ENCODE measurements around the gene CTIF.
"Not testable (repeated sequence)": the region's sequence is repeated elsewhere in the genome, so short reads cannot be mapped to it uniquely, and the experiment has no call there.

Gene CTIF

GRCh38 chr18:48811401-48811800 is 272.6 kb downstream of the CTIF start:
- no peak overlapping the region for H2BK12ac ChIP-seq (ENCODE audit: low read length)
- no CpG with 5 or more reads among the region's 3 CpGs for WGBS, 2 donors (ENCODE audit: extremely low coverage in 2 of 2, insufficient read length in 2 of 2, insufficient replicate concordance in 1 of 2)
- H3K14ac ChIP-seq (ENCODE audit: low read length), result no peak overlapping the region
- no peaks in the 10 kb centered on the region for H3K9me3 ChIP-seq (replicated peaks in 1 of 2; ENCODE audit: control insufficient read depth in 2 of 2, insufficient read depth in 1 of 2, low read depth in 1 of 2, low read length in 2 of 2)
- no peaks in the 10 kb centered on the region for H3K27me3 ChIP-seq (ENCODE audit: control insufficient read depth in 3 of 3, insufficient read depth in 3 of 3, low read depth in 1 of 3, low read length in 3 of 3)
- no peak overlapping the region for H3K18ac ChIP-seq (ENCODE audit: low read length)
- no peak overlapping the region for H4K8ac ChIP-seq (ENCODE audit: low read depth, low read length)
- H3K23ac ChIP-seq (ENCODE audit: low read depth, low read length, poor library complexity), result no peak overlapping the region
- H2AK5ac ChIP-seq (ENCODE audit: low read depth, low read length), result no peak overlapping the region
- H2BK5ac ChIP-seq (ENCODE audit: low read length), result no peak overlapping the region
- H3K4me1 ChIP-seq (ENCODE audit: control insufficient read depth in 2 of 2, insufficient read depth in 1 of 2, low read depth in 1 of 2, low read length in 2 of 2), result peaks cover 1 to 5% of the 10 kb centered on the region in 2 donors
- H2BK15ac ChIP-seq (ENCODE audit: low read length), result no peak overlapping the region
- no peak overlapping the region for H3K27ac ChIP-seq (replicated peaks; ENCODE audit: low read length)
- no peak overlapping the region for H4K91ac ChIP-seq (ENCODE audit: low read depth, low read length, poor library complexity)
- H3K4ac ChIP-seq (ENCODE audit: low read length), result no peak overlapping the region
- H3K4me3 ChIP-seq (ENCODE audit: low read length in 2 of 2), result no peak overlapping the region
- H3K9ac ChIP-seq (ENCODE audit: low read depth, low read length, poor library complexity), result no peak overlapping the region
- no peaks in the 10 kb centered on the region for H3K36me3 ChIP-seq (replicated peaks in 1 of 2; ENCODE audit: control insufficient read depth in 2 of 2, insufficient read depth in 2 of 2, low read length in 2 of 2)
- H3K79me1 ChIP-seq (ENCODE audit: low read depth, low read length), result no peaks in the 10 kb centered on the region
- DNase-seq (ENCODE audit: low spot score), result no peak
- H2AFZ ChIP-seq (ENCODE audit: low read length), result no peak overlapping the region
- no peak overlapping the region for H2BK120ac ChIP-seq (ENCODE audit: low read depth, low read length)
- no peak overlapping the region for H3K4me2 ChIP-seq (ENCODE audit: insufficient read depth, low read length, poor library complexity, severe bottlenecking)

- not testable (repeated sequence) for H3K27ac ChIP-seq (replicated peaks; ENCODE audit: low read length); H3K79me1 ChIP-seq (ENCODE audit: low read depth, low read length); H3K14ac ChIP-seq (ENCODE audit: low read length); H3K4me3 ChIP-seq (ENCODE audit: low read length in 2 of 2); H2BK15ac ChIP-seq (ENCODE audit: low read length); H3K4me1 ChIP-seq (ENCODE audit: control insufficient read depth in 2 of 2, insufficient read depth in 1 of 2, low read depth in 1 of 2, low read length in 2 of 2); DNase-seq (ENCODE audit: low spot score); H3K4me2 ChIP-seq (ENCODE audit: insufficient read depth, low read length, poor library complexity, severe bottlenecking); H3K9ac ChIP-seq (ENCODE audit: low read depth, low read length, poor library complexity); H3K23ac ChIP-seq (ENCODE audit: low read depth, low read length, poor library complexity); H3K9me3 ChIP-seq (replicated peaks in 1 of 2; ENCODE audit: control insufficient read depth in 2 of 2, insufficient read depth in 1 of 2, low read depth in 1 of 2, low read length in 2 of 2); H2BK5ac ChIP-seq (ENCODE audit: low read length); H2AFZ ChIP-seq (ENCODE audit: low read length); H3K27me3 ChIP-seq (ENCODE audit: control insufficient read depth in 3 of 3, insufficient read depth in 3 of 3, low read depth in 1 of 3, low read length in 3 of 3); H4K91ac ChIP-seq (ENCODE audit: low read depth, low read length, poor library complexity); H2AK5ac ChIP-seq (ENCODE audit: low read depth, low read length); H4K8ac ChIP-seq (ENCODE audit: low read depth, low read length); H2BK12ac ChIP-seq (ENCODE audit: low read length); H3K36me3 ChIP-seq (replicated peaks in 1 of 2; ENCODE audit: control insufficient read depth in 2 of 2, insufficient read depth in 2 of 2, low read length in 2 of 2); H2BK120ac ChIP-seq (ENCODE audit: low read depth, low read length); H3K18ac ChIP-seq (ENCODE audit: low read length); H3K4ac ChIP-seq (ENCODE audit: low read length)
- no CpG with 5 or more reads among the region's 12 CpGs for WGBS, 2 donors (ENCODE audit: extremely low coverage in 2 of 2, insufficient read length in 2 of 2, insufficient replicate concordance in 1 of 2)
Observed at GRCh38 chr18:48811977-48812451, 273.2 kb downstream of the CTIF start.

- no peak for DNase-seq (ENCODE audit: low spot score)
- Histone ChIP-seq H2BK5ac (ENCODE audit: low read length) (no peak overlapping the region), H3K36me3 (replicated peaks in 1 of 2; ENCODE audit: control insufficient read depth in 2 of 2, insufficient read depth in 2 of 2, low read length in 2 of 2) (peaks cover 0 to 1% of the 10 kb centered on the region in 2 donors), H3K9me3 (replicated peaks in 1 of 2; ENCODE audit: control insufficient read depth in 2 of 2, insufficient read depth in 1 of 2, low read depth in 1 of 2, low read length in 2 of 2) (no peaks in the 10 kb centered on the region), H2BK120ac (ENCODE audit: low read depth, low read length) (no peak overlapping the region), H3K4me3 (ENCODE audit: low read length in 2 of 2) (no peak overlapping the region), H3K79me1 (ENCODE audit: low read depth, low read length) (no peaks in the 10 kb centered on the region), H4K91ac (ENCODE audit: low read depth, low read length, poor library complexity) (no peak overlapping the region), H2AFZ (ENCODE audit: low read length) (no peak overlapping the region), H3K14ac (ENCODE audit: low read length) (no peak overlapping the region), H3K27ac (replicated peaks; ENCODE audit: low read length) (no peak overlapping the region), H3K4me2 (ENCODE audit: insufficient read depth, low read length, poor library complexity, severe bottlenecking) (no peak overlapping the region), H2AK5ac (ENCODE audit: low read depth, low read length) (no peak overlapping the region), H3K4me1 (ENCODE audit: control insufficient read depth in 2 of 2, insufficient read depth in 1 of 2, low read depth in 1 of 2, low read length in 2 of 2) (peaks cover 2 to 5% of the 10 kb centered on the region in 2 donors), H4K8ac (ENCODE audit: low read depth, low read length) (no peak overlapping the region), H3K23ac (ENCODE audit: low read depth, low read length, poor library complexity) (no peak overlapping the region), H3K4ac (ENCODE audit: low read length) (no peak overlapping the region), H2BK15ac (ENCODE audit: low read length) (no peak overlapping the region), H3K18ac (ENCODE audit: low read length) (no peak overlapping the region), H2BK12ac (ENCODE audit: low read length) (no peak overlapping the region), H3K9ac (ENCODE audit: low read depth, low read length, poor library complexity) (no peak overlapping the region), H3K27me3 (ENCODE audit: control insufficient read depth in 3 of 3, insufficient read depth in 3 of 3, low read depth in 1 of 3, low read length in 3 of 3) (no peaks in the 10 kb centered on the region)
- WGBS, 2 donors (ENCODE audit: extremely low coverage in 2 of 2, insufficient read length in 2 of 2, insufficient replicate concordance in 1 of 2), result no CpG with 5 or more reads among the region's 3 CpGs
Observed at GRCh38 chr18:48813321-48813720, 274.5 kb downstream of the CTIF start.

- no peaks in the 10 kb centered on the region for H3K9me3 ChIP-seq (replicated peaks in 1 of 2; ENCODE audit: control insufficient read depth in 2 of 2, insufficient read depth in 1 of 2, low read depth in 1 of 2, low read length in 2 of 2)
- no peak overlapping the region for H3K27ac ChIP-seq (replicated peaks; ENCODE audit: low read length)
- no peak overlapping the region for H3K4ac ChIP-seq (ENCODE audit: low read length)
- no peak overlapping the region for H4K91ac ChIP-seq (ENCODE audit: low read depth, low read length, poor library complexity)
- H3K9ac ChIP-seq (ENCODE audit: low read depth, low read length, poor library complexity), result no peak overlapping the region
- H2BK5ac ChIP-seq (ENCODE audit: low read length), result no peak overlapping the region
- H2AK5ac ChIP-seq (ENCODE audit: low read depth, low read length), result no peak overlapping the region
- peaks cover 5 to 9% of the 10 kb centered on the region in 2 donors for H3K4me1 ChIP-seq (ENCODE audit: control insufficient read depth in 2 of 2, insufficient read depth in 1 of 2, low read depth in 1 of 2, low read length in 2 of 2)
- no peak overlapping the region for H4K8ac ChIP-seq (ENCODE audit: low read depth, low read length)
- H2BK120ac ChIP-seq (ENCODE audit: low read depth, low read length), result no peak overlapping the region
- no peak for DNase-seq (ENCODE audit: low spot score)
- H3K79me1 ChIP-seq (ENCODE audit: low read depth, low read length), result no peaks in the 10 kb centered on the region
- no CpG with 5 or more reads among the region's 5 CpGs for WGBS, 2 donors (ENCODE audit: extremely low coverage in 2 of 2, insufficient read length in 2 of 2, insufficient replicate concordance in 1 of 2)
- H3K4me2 ChIP-seq (ENCODE audit: insufficient read depth, low read length, poor library complexity, severe bottlenecking), result no peak overlapping the region
- no peak overlapping the region for H2AFZ ChIP-seq (ENCODE audit: low read length)
- H3K14ac ChIP-seq (ENCODE audit: low read length), result no peak overlapping the region
- no peak overlapping the region for H3K23ac ChIP-seq (ENCODE audit: low read depth, low read length, poor library complexity)
- H3K18ac ChIP-seq (ENCODE audit: low read length), result no peak overlapping the region
- H2BK15ac ChIP-seq (ENCODE audit: low read length), result no peak overlapping the region
- no peak overlapping the region for H2BK12ac ChIP-seq (ENCODE audit: low read length)
- no peaks in the 10 kb centered on the region for H3K27me3 ChIP-seq (ENCODE audit: control insufficient read depth in 3 of 3, insufficient read depth in 3 of 3, low read depth in 1 of 3, low read length in 3 of 3)
- H3K36me3 ChIP-seq (replicated peaks in 1 of 2; ENCODE audit: control insufficient read depth in 2 of 2, insufficient read depth in 2 of 2, low read length in 2 of 2), result peaks cover 0 to 1% of the 10 kb centered on the region in 2 donors
- H3K4me3 ChIP-seq (ENCODE audit: low read length in 2 of 2), result no peak overlapping the region
Observed at GRCh38 chr18:48813833-48814489, 275.1 kb downstream of the CTIF start.
